Renal cortical epithelial cell (primary cell): Measurements from ENCODE around the gene DNAH17. TPM values are rescaled to one million over a fixed set of nuclear protein-coding genes. Genes with fewer than 3 reads are reported as not detected.

Experiments
- DNase-seq: peaks from one replicate; pipeline ENCODE4 v3.0.0-alpha.2; 2011; ENCODE audit warnings: low read depth
- total RNA-seq: library from RNA; depleted of rRNA; stranded (reverse); fragments of >200 nt; gene quantifications from 2 replicates; pipeline ENCODE4 v1.2.3, GENCODE V29; 2014

DNAH17 gene
- total RNA-seq, 1 donor from 2014 or later = 0.05 TPM

DNA sequence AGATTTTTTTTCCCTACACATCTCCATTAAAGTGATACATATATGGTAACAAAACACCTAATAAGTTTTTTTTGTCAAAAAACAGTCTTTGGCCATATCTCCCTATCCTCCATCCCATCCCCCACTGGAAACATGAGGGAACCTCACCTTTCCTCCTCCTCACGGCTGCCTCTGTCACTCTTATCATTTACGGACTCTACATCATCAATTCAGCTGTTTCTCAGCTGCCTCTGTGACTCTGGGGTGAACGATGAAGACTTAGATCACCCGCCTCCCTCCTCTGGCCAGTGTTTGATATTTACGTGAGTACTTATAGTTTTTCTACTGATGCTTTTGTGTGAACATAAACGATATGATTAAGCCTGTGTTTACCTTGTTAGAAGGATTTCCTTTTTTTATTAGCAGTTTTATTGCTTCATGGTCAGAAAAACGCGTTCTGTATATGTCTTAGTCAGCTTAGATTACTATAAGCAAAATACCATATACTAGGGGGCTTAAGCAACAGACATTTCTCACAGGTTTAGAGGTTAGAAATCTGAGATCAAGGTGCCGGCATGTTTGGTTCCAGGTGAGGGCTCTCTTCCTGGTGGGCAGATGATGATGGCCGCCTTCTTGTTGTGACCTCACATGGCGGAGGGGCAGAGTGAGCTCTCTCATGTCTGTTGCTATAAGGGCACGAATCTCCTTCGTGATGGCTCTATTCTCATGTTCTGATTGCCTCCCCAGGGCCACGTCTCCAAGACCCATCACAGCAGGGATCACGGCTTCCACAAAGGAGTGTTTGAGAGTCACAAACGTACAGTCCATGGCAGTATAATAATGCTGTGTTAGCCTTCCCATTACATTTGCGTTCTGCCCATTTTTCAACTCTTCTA lies 32.1 kb downstream of the DNAH17 start:
- no peak for DNase-seq

DNA sequence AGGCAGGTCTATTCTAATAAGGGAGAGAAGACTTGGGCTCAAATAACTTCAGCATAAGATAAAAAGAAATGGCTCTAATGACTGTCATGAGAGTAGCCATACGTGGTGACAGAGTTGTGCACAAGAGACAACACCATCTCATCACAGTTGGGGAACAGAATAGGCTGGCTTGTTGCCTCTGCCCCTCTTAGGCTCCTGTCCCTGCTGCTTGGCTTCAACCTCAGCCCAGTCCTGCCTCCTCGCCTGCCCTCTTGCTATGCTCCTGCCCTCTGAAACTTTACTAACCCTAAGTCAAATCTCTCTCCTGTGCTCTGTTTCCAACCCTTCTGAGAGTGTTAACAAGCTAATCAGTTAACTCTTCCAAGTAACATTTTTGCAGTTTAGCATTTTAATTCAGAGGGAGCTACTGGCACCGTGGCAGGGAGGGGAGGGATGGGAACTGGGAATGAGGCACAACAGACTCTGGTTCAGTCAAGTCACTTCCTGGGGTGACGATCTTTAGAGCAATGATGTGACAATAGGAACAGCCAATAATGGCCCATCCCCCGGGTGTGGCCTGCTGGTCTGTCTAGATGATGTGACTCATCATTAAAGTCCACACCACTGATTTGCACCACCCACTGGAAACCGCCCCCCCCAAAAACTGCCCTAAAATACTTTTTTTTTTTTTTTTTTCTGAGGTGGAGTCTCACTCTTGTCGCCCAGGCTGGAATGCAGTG lies 35.5 kb downstream of the DNAH17 start:
- no peak for DNase-seq

DNA sequence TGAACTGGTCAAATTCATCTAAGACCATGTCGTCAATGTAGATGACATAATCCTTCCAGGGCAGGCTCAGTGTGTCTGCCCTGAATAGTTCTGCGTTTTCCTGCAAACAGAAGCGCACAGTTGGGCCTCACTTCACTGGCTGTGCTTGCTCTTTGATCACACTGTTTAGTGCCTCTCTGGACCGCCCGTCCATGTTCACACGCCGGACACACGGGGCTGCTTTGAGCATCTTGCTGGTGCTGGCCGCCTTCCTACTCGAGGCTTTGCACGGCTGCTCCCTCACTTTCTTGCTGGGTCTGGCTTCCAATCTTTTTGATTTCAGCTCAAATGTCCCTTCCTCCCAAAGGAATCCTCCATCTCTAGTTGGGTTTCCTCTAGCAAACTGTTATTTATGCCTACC lies 37.4 kb downstream of the DNAH17 start:
- no peak for DNase-seq

DNA sequence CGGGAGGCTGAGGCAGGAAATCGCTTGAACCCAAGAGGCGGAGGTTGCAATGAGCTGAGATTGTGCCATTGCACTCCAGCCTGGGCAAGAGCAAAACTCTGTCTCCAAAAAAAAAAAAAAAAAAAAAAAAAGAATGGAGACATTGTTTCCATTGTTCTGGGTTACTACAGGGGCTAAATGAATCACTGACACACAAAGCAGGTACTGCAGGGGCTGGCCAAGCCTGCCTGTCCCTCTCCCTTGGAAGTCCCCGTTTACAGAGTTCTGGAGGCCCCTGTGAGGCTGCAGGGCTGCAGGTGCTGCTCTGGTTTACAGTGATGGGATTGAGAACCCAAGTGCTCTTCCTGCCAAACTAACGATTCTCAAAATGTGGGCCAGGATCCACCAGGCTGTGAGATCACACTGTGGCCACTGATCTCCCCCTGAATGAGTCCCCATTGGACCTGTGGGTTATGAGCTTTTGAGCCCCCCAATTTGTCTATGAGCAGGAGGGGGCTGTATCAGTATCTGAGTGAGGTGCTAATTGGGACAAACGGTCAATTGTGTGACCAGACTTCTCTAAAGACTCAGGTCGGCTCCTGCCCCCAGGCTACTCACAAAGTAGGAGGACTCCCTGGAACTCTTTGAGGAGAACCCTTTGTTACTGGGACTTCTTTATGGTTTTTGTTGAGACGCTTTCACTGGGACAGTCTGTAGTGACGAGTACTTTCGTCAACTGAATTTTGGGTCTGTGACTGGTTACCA lies 39.0 kb downstream of the DNAH17 start:
- DNase-seq = peak; percentile 21

DNA sequence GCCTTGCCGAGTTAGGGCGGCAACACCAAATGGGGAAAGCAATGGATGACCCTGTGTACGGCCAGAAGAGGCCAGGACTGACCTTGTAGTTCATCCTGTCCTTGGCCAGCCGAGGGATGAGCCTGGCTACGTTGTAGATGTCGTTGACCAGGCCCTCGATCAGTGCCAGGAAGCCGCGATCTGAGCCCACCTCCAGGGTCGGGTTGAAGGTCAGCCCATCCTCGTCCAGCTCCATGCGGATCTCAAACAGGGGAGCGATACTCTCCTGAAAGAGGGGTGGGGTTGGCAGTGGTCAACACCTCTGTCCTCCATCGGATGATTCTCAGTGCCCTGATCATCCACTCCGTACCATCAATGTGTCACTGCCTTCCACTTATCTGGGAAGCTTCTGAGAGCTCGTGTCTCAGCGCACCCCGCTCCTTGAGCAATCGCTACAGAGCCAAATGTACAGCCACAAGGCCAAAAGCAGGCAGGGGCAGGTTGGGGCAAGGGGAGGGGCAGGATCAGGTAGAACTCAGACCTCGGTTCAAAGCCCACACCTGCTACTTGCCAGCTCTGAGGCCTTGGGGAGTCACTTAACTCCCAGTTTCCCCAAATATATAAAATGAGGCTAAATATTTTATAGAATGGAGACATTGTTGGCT lies 39.9 kb downstream of the DNAH17 start:
- DNase-seq = no peak

DNA sequence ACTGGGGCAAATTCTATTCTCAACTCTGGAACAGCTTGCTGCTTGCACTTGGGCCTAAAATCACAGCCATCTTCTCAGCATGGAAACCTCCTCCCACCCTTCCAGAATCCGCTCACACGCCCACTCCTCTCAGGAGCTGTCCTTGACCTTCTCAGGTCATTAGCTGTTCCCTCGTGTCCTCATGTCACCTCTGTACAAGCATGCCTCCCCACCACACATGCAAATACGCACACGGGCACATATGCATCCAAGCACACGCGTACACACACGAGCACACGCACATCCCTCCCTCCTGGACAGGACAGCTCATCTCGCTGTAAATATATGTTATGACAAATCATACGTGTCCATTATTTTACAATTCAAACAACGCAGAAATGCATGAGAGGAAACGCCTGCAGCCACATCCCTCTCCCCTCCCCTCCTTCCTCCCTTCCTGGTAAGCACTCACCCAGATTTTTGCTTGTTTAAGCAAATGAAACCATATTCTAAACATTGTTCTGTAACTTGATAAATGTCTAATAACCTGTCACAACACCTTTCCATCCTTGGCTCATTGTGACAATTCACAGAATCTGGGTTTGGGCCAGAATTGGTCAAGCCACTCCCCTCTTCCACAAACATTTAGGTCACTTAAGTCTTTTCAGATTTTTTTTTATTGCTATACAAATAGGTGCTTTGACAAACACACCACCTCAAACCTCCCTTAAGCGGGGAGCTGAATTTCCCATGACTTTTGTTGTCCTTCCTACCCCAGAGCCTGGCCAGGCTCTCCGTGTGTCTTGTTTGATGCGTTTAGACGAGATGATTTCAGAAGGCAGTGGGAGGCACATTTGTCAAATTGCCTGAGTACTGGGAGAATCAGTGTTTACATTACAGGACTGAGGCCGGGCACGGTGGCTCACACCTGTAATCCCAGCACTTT lies 41.7 kb downstream of the DNAH17 start:
- no peak for DNase-seq

DNA sequence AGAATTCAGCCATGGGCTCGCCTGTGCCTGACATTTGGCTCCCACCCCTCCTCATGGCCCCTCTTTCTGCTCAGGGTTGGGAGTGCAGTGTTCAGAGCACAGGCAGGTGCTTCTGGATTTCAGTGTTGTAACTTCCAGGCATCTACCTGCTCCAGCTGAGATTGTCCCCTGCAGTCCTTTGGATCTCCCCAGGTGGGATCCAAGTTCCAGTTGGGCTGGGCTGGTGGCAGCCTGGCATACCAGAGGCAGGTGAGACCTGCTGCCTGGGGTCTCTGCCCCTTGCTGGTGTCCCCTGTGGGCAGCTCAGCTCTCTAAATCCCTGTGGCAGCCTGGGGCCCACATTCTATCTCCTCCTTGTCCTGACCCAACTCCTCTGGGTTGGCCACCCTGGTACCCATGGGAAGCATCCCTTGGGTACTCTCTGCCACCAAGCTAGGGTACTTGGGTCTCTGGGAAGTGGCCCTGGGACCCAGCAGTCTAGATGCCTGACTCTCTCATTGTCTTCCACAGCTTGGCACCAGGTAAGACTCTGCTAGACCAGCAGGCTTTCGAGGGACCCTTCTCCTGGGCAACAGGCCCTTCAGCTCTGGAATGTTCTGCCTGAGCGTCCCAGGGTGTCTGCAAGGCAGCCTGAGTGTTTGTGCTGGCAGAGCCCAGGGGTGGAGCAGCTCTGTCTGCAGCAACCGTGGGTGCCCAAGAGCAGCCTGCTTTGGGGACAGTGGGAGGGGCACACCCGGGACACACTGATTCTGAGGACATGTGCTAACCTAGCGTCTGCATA lies 42.5 kb downstream of the DNAH17 start:
- no peak for DNase-seq

DNA sequence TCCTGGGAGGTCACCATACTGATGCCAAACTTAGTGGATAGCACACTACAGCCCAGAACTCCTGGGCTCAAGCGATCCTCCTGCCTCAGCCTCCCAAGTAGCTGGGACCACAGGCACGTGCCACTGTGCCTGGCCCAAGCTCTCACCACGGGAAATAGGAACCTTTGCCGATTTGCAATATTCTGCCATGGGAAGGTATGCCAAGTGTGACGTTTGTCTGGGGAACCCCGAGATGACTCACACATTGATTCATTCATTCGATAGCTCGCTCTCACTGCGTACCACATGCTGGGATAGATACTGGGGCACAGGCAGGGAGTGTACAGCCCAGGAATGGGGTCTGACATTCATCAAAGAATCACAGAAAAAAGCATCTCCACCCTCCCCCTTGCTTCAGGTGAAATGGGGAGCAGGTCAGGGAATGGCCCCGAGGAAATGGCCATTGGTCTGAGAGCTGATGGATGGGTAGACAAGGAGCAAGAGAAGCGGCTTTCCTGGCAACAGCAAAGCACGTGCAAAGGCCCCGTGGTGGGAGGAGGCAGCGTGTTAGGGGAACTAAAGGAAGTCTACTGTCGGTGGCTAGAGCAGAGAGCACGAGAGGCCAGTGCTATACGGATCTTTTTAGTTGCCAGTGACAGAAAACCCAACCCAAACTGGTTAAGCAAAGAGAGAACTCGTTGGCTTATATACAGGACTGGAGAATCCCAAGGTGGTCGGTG lies 44.1 kb downstream of the DNAH17 start:
- peak; percentile 57 for DNase-seq

DNA sequence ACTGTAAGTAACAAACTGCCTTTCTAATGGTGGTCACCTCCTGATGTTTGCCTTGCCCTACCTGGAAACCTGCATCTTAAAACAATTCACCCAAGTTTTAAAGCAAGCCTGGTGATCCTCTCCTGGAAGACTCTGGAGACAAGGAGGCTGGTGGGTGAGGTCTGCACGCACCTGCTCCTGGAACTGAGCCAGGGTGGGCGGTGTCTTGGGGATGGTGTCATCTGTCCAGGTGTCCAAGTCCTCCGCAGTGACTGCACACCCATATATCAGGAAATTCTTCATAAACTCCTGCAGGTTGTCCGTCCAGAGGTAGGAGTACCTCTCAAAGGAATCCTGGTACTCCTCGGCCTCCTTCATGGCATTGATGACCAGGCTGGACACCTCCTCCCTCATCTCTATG lies 44.9 kb downstream of the DNAH17 start:
- DNase-seq = no peak

DNA sequence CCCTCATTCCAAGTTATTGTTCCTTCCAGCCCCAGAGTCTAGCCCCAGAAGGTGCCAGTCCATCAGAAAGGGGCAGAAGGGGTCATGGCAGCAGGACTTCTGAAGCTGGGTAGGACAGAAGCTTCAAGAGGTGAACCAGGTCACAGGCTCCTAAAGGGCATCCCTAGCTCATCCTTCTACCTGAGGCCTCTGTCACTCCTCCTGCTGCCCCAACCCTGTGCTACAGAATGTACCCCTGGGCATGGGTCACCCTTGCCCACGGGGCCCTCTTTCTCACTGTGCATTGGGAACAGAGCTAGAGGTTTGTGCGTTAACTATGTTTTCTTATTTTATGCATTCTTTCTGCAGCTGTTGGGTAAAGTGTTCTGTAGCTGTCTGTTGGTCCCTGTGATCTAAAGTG lies 46.5 kb downstream of the DNAH17 start:
- DNase-seq = no peak

DNA sequence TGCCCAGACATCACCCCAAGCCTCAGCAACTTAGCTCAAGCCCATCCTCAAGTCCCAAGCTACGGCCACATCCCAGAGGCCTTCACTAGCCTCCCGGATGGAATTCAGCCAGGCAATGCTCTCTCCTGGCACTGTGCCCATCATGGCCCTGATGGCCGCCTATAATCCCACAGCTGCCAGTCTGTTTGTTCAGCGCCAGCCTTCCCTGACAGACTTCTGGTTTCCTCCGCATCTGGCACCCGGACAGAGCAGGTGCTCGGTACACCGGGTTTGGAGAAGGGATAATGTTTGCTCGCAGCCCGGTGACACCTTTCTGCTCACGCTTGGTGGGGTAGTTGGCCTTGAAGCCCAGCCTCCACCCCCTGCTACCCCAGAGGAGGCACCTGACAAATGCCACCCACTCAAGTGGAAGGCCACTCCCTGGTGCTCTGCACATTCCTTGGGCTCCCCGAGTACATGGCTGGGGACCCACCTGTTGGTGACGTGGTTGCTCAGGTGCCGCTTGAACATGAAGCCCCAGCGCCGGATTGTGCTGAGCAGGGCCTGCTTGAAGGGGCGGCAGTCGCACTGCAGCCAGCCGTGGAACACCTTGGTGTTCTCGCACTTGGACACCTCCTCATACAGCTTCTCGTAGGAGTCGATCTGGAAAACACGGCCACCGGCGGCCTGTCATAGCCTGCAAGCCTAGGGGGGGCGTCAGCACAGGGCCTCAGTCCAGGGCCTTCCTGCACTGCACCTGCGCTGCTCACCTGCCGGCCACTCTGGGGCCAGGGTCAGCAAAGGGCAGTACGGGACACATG lies 47.1 kb downstream of the DNAH17 start:
- DNase-seq = no peak

DNA sequence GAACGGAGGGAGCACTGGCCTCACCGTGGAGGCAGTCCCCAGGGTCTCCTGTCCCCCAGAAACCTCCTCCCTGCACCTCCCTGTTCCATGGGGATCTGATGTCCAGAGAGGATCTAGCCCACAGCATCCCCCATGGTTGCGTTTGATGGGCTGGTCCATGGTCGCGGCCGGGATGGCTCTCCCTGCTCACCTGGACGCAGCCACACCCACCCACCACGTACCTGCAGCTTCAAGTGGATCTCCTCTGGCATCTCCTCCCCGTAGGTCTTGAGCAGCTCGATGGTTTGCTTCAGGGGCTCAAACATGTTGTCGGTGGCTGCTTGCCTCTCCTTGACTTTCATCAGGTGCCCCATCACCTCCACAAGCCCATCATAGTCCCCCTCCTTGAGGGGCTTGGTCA lies 47.9 kb downstream of the DNAH17 start:
- no peak for DNase-seq

DNA sequence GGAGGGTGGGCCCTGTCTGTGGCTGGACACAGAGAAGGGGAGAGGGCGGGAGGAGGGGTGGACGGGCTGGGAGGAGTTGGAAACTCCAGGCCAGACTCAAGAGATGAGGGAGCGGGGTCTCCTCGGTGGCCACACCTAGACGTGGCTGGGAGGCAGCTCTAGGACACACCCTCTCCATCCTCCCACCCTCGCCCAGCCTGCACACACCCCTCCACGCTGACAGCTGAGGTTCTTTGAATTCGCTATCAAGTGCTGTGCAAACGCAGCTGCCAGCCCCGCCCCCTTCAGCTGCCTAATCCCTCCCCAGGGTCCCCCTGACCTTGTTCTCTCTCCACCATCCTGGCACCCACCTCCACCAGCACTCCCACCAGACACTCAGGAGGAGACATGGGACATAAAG lies 48.7 kb downstream of the DNAH17 start:
- DNase-seq = no peak

DNA sequence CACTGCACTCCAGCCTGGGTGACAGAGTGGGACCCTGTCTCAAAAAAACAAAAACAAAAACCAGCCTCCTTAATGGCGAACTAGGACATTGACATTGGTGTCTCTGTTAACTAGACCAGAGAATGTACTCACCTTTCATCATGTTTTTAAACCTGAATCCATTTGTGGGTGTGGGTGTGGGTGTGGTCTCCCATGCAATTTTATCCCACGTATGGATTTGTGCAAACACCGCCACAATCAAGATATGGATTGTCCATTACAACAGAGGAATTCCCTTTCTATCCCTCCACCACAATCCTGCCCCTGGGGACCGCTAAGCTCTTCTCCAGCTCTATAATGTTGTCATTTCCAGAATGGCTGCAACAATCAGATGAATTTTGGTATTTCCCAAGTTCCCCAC lies 49.9 kb downstream of the DNAH17 start:
- DNase-seq = no peak

DNA sequence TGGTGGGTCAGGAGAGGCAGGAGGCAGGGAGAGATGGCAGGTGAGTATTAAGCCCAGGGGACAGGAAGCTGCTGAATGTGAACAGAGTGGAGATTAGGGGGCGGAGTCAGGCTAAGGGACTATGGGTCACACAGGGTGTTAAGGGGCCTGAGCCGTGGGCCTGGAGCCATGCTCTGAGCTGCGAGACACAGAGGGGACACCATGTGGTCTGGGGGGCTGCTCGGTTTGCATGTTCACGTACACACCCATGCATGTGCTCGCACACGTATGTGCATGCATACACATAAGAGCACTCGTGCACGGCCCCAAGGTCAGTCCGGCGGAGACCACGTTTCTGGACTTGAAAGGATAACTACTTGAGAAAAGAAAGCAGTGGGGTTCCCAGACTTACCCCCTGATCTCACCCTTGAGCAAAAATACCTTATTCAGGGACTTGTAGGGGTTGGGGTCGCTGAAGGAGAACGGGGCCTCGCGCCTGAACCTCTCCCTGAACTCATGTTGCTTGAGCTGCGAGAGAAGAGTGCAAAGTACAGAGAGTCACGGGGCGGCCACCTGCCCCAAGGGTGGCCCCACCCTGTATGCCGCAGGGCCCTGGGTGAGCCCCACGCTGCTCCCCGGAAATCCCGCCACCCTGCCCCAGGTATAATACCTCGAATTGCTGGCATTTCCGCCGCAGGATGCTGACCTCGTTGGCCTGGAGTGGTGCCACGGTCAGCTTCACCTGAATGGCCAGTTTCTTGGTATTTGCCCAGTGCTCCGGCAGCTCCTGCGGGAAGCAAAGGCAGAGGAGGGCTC lies 50.8 kb downstream of the DNAH17 start:
- no peak for DNase-seq

DNA sequence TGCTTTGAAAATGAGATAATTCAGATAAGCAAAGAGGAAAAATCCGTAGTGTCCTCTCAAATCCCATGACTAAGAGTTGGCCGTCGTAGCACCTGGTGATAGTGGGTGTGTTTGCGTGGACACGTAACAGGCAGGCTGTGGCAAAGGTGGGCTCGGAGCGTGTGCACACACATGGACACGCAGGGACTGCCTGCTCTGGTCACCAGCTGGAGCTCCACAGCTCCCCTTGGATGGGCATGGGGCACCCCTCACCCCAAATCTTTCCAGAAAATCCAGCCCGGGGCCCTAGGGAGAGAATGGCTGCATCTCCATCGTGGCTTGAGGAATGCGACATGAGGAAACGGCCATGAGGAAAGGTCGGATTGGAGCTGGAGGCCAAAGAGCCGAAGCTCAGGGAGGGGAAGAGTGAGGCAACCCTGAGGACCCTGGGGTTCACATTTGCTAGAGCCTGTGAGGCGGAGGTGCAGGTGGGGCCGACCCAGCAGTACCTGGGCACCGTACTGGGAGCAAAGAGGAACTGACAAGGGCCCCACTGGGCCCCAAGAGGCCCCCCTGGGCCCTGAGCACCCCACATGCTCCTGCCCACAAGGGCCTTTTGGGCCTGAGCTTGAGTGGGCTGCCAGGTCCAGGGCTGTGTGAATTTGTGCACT lies 51.6 kb downstream of the DNAH17 start:
- DNase-seq = no peak

DNA sequence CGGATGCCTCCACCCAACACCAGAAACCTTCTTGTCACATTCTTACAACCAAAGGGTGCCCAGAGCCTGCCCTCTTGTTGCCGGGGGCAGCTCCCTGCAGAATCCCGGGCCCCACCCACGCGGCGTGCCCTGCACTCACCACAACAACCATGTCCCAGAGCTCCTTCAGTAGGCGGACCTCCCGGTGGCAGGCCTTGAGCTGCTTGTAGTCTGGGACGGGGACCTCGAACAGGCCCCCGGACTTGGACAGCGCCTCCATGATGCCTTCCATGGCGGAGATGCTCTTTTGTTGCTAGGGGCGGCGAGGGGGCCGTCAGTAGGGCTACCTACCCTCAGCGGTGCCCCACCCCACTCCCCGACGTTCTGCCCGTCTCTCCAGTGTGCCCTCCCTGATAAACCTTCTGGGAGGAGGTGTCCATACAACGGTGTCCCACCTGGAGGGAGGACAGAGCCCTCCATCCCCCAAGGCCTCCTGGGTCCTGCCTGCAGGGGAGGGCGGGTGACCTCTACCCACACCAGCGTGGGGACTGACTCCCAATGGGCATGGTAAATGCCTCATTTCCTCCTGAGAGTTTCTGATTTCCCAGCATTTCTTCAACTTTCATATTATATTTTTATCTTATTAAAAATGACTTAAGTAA lies 52.2 kb downstream of the DNAH17 start:
- DNase-seq = no peak
